H1 (cell line): ENCODE data around the gene DFFA. TPM values are rescaled to one million over a fixed set of nuclear protein-coding genes. Genes with fewer than 3 reads are reported as not detected.

Experiments used
- RAD21 ChIP-seq, 2 experiments: IDR thresholded peaks in 1 of 2; conservative IDR thresholded peaks in 1 of 2; 2 replicates each; pipeline ENCODE4 v1.6.1; 2011; ENCODE audit warnings: low read depth in 2 of 2, low read length in 2 of 2, improper control_type of control experiment in 1 of 2, inconsistent platforms in 1 of 2, mild to moderate bottlenecking in 1 of 2, moderate library complexity in 1 of 2
- RFX5 ChIP-seq: IDR thresholded peaks from 2 replicates; pipeline ENCODE4 v1.6.1; 2011; ENCODE audit warnings: low read depth, low read length, improper control_type of control experiment, borderline replicate concordance
- SIX5 ChIP-seq: IDR thresholded peaks from 2 replicates; pipeline ENCODE4 v1.6.1; 2011; ENCODE audit warnings: mild to moderate bottlenecking, low read depth, low read length
- ZNF274 ChIP-seq: IDR thresholded peaks from 2 replicates; pipeline ENCODE4 v1.7.0; 2012; ENCODE audit warnings: low read length, borderline replicate concordance; ENCODE audit errors: extremely low read depth
- polyA plus RNA-seq, 7 experiments: library from polyadenylated mRNA; depleted of rRNA in 3 of 7; stranded (reverse) in 5 of 7; unstranded in 2 of 7; fragments of >200 nt in 5 of 7; fragments of 200-250 nt in 2 of 7; gene quantifications; 1 replicate in 5 of 7; 2 replicates in 1 of 7; 4 replicates in 1 of 7; pipeline versions ENCODE4 v1.2.1 to v1.2.3, GENCODE V29; 2011 to 2013; ENCODE audit warnings: missing spikeins in 2 of 7, mixed read lengths in 2 of 7
- total RNA-seq: library from RNA; stranded (reverse); fragmentation: NEBNext Ultra II Directional; extraction: Animal tissue kit (Norgen Biotek cat#: 25700); gene quantifications from 2 replicates; pipeline ENCODE4 v1.2.1, GENCODE V29; 2021

Gene DFFA
- total and polyA plus RNA-seq, 2 of the 8 experiments (the other 6 are each of a cell fraction or from before 2014, with no cell fraction given): 34.3 to 79.9 TPM

GRCh38 chr1:10473145-10473765 lies 926 bp upstream of the DFFA start (continued):
- TF ChIP-seq SIX5 (no peak), RAD21 (IDR thresholded peaks at IDR 0.05 in 1 of 2, conservative IDR thresholded peaks at IDR 0.05 in 1 of 2; ENCODE audit: low read depth in 2 of 2, low read length in 2 of 2) (no peak), ZNF274 (no peak), RFX5 (no peak)
